Suprapubic skin (tissue), 4 donors: ENCODE measurements around the gene ZCWPW2.

Experiments
- CTCF ChIP-seq, 2 donors: fragments of 200-600 bp in 1 of 2; fragments of 450-650 bp in 1 of 2; sonication (generic) in 1 of 2; IDR thresholded peaks; one replicate each; pipeline ENCODE4 v1.5.1; 2016 to 2019; ENCODE audit warnings: antibody characterized with exemption in 2 of 2, mild to moderate bottlenecking in 1 of 2, moderate library complexity in 1 of 2
- POLR2A ChIP-seq, 2 donors: fragments of 450-650 bp; IDR thresholded peaks; one replicate each; pipeline ENCODE4 v1.6.1; 2017; ENCODE audit warnings: antibody characterized with exemption in 2 of 2, mild to moderate bottlenecking in 2 of 2, moderate library complexity in 2 of 2
- POLR2AphosphoS5 ChIP-seq, 3 donors: sonication (generic); formaldehyde crosslinking; IDR thresholded peaks; one replicate each; pipeline ENCODE4 v1.6.1; 2017; ENCODE audit warnings: antibody characterized with exemption in 3 of 3

GRCh38 chr3:28347374-28348264 lies 902 bp upstream of the ZCWPW2 start:
- TF ChIP-seq CTCF (IDR thresholded peaks at IDR 0.05) (no peak), POLR2A (IDR thresholded peaks at IDR 0.05) (no peak), POLR2AphosphoS5 (IDR thresholded peaks at IDR 0.05) (peak in 2 of 3 donors; percentile 47 to 71)
